VCaP (cell line): ENCODE data around the gene NKD2.

Experiments
- H3K27ac ChIP-seq: fragments of 450-650 bp; 2 replicates; pipeline ENCODE4 v1.5.1; 2017
- CTCF ChIP-seq: fragments of 450-650 bp; conservative IDR thresholded peaks from 2 replicates; pipeline ENCODE4 v1.5.1; 2017; ENCODE audit warnings: mild to moderate bottlenecking, moderate library complexity

The NKD2 gene

GRCh38 chr5:962801-963200 is 45.8 kb upstream of the NKD2 start:
- H3K27ac ChIP-seq: no peak overlapping the region
- TF ChIP-seq CTCF: no peak

GRCh38 chr5:963310-963672 is 45.3 kb upstream of the NKD2 start:
- no peak for TF ChIP-seq CTCF
- H3K27ac ChIP-seq: no peak overlapping the region

- H3K27ac ChIP-seq: no peak overlapping the region
- TF ChIP-seq CTCF: no peak
Observed at GRCh38 chr5:963673-964531, 44.7 kb upstream of the NKD2 start.

- no peak for TF ChIP-seq CTCF
- H3K27ac ChIP-seq: no peak overlapping the region
Observed at GRCh38 chr5:964821-965220, 43.8 kb upstream of the NKD2 start.

- TF ChIP-seq CTCF: no peak
- no peak overlapping the region for H3K27ac ChIP-seq
Observed at GRCh38 chr5:965604-966344, 42.8 kb upstream of the NKD2 start.

GRCh38 chr5:966345-966710 is 42.3 kb upstream of the NKD2 start:
- no peak overlapping the region for H3K27ac ChIP-seq
- no peak for TF ChIP-seq CTCF

GRCh38 chr5:966941-967340 is 41.7 kb upstream of the NKD2 start:
- no peak for TF ChIP-seq CTCF
- H3K27ac ChIP-seq: no peak overlapping the region
